Measurements from ENCODE around the gene SCN5A.

- TF ChIP-seq POLR2AphosphoS5 (IDR thresholded peaks at IDR 0.05; ENCODE audit: low read depth, low read length) (no peak), POLR2A (IDR thresholded peaks at IDR 0.05; ENCODE audit: low read depth, low read length) (no peak)
Measured at GRCh38 chr3:38632989-38633388, 16.5 kb downstream of the SCN5A start.
